HG03196 (cell line): ENCODE measurements around the gene APOH.
"Not testable (repeated sequence)": the region's sequence is repeated elsewhere in the genome, so short reads cannot be mapped to it uniquely, and the experiment has no call there.

Experiments
- ATAC-seq: cut with Tn5 transposase; IDR thresholded peaks from one replicate; pipeline ENCODE4 v1.9.1; 2021; ENCODE audit not compliant: unreplicated experiment

The APOH gene

GRCh38 chr17:66228887-66229782, at the start of gene APOH:
TSS of gene APOH (minus strand) at chr17:66229415. CDS start at chr17:66229379, 36 bp downstream.
- ATAC-seq: no peak

GRCh38 chr17:66277191-66277590, 48.0 kb upstream of the APOH start:
- no peak for ATAC-seq

- ATAC-seq: no peak
Observed at GRCh38 chr17:66276328-66276937, 47.2 kb upstream of the APOH start.

- no peak for ATAC-seq
Observed at GRCh38 chr17:66275651-66276050, 46.4 kb upstream of the APOH start.

- no peak for ATAC-seq
Observed at GRCh38 chr17:66273586-66273848, 44.3 kb upstream of the APOH start.

- no peak for ATAC-seq
Observed at GRCh38 chr17:66272811-66273585, 43.8 kb upstream of the APOH start.

GRCh38 chr17:66271512-66271911, 42.3 kb upstream of the APOH start:
- no peak for ATAC-seq

GRCh38 chr17:66270106-66270505, 40.9 kb upstream of the APOH start:
- no peak for ATAC-seq

- no peak for ATAC-seq
Observed at GRCh38 chr17:66268247-66268927, 39.2 kb upstream of the APOH start.

- no peak for ATAC-seq
Observed at GRCh38 chr17:66264696-66265095, 35.5 kb upstream of the APOH start.

GRCh38 chr17:66262767-66263166, 33.6 kb upstream of the APOH start:
- no peak for ATAC-seq

GRCh38 chr17:66260688-66261087, 31.5 kb upstream of the APOH start:
- ATAC-seq: no peak

GRCh38 chr17:66260275-66260674, 31.1 kb upstream of the APOH start:
- no peak for ATAC-seq

GRCh38 chr17:66255527-66255971, 26.3 kb upstream of the APOH start:
- no peak for ATAC-seq

GRCh38 chr17:66255112-66255511, 25.9 kb upstream of the APOH start:
- ATAC-seq: peak; percentile 77

- not testable (repeated sequence) for ATAC-seq
Observed at GRCh38 chr17:66253458-66253857, 24.2 kb upstream of the APOH start.

- no peak for ATAC-seq
Observed at GRCh38 chr17:66250686-66251085, 21.5 kb upstream of the APOH start.

- no peak for ATAC-seq
Observed at GRCh38 chr17:66248285-66248684, 19.1 kb upstream of the APOH start.

GRCh38 chr17:66241839-66242238, 12.6 kb upstream of the APOH start:
- no peak for ATAC-seq

GRCh38 chr17:66240630-66241029, 11.4 kb upstream of the APOH start:
- no peak for ATAC-seq

GRCh38 chr17:66240013-66240412, 10.8 kb upstream of the APOH start:
- no peak for ATAC-seq
